HG02571 (cell line): ENCODE data around the gene FAF1.

Experiments
- ATAC-seq: cut with Tn5 transposase; IDR thresholded peaks from one replicate; pipeline ENCODE4 v1.9.1; 2021; ENCODE audit warnings: mild to moderate bottlenecking, moderate library complexity; ENCODE audit not compliant: unreplicated experiment

The FAF1 gene

DNA sequence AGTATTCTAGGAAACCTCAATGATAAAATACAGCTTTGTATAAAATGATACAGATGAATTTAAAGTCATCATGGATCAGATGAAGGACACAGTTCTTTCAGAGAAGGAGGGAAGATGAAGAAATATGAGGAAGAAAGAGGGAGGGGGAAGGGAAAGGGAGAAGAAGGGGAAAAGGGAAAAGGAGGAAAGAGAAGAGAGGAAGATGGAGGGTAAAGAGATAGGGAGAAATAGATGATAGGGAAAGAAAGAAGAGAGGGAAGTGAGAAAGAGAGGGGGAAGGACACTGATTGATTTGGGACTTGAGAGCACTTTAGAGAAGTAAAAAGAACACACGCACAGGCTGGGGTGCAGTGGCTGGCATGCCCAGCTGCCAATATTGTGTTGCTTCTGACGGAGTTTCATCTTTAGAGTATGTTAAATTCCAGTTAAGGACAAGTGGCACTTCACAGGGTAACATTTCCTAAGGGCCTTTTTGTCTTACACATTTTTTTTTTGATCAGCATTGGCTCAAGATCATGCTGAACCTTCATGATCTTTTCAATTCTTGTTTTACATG, 300.9 kb downstream of the FAF1 start:
- ATAC-seq: no peak

DNA sequence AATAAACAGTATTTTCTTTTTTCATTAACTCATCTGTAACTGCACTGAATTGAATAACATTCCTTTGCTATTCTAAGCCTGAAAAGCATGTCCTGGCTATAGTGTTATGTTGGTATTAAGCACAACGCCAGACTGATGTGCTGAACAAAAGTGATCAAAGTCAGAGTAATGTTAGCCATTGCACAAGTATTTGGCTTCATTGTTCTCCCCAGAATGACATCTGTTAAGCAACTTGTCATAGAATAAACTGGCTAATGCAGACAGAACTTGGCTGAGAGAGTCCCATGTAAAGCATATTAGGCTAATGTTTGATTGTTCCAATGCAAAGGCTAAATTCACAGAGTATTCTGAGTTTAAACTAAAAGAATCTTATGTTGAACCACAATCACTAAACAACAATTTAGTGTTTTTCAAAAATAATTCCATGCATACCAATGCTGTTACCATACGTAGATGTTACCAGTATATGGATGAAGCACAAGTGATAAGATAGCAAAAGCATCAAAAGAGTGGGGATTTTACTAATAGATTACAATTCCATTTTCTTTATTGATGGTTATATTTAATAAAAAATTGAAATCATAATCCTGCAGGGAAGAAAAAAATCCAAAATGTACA, 301.5 kb downstream of the FAF1 start:
- no peak for ATAC-seq

DNA sequence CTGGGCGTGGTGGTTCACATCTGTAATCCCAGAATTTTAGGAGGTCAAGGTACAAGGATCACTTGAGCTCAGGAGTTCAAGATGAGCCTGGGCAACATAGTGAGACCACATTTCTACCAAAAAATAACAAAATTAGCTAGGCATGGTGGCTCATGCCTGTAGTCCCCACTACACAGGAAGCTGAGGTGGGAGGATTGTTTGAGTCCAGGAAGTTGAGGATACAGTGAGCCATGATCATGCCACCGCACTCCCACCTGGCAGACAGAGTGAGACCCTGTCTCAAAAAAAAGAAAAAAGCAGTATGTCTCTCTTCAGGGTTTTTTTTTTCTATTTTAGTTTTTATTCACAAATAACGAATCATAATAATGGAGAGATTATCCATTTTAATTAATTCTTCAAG, 303.1 kb downstream of the FAF1 start:
- ATAC-seq: no peak

DNA sequence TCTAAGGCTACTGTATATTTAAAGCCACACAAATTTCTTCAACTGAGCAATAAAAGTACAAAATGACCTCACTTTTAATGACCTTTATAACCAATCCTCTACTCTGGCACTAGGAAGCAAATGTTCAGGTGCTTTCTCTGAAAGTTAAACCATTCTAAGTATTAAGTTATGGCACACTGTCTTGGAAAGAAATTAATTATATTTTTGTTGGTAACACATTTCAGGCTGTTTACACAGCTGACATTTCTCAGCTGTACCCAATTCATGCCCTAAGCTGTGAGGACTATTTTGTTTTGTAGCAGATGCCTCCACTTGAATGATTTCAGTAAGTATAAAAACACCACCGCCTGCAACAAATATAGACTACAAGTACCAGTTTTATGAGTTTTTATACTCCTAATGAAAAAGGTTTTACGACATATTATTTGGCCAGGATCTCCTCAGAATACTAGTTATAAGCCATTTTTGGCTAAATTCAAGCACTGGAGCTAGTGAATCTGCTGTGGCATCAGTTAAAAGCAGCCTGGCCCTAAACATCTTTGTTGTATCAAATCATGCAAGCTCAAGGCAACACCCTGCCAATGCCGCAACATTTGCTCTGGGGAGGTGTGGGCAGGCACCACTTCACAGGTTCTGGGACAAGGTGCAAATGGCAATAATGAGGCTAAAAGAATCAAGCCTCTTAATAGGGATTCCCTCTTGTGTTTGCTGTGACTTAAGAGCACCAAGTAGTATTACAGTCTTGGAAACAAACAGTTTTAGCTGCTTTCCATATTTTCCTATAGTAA, 308.4 kb downstream of the FAF1 start:
- ATAC-seq: no peak

DNA sequence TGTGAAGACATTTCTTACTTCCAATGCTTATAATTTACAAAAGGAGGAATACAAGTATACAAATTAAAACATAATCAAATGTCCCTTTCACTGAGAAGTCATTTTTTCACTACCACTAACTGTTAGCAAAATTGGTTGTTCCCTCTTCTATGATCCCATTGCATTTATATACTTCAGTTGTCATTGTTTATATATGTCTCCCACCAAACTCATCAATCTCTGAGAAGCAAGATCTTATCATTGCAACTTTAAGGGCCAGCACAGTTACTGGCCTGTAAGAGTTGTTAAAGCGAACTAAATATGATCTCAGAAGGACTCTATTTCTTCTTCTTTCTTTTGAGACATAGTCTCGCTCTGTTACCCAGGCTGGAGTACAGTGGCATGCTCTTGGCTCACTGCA, 313.5 kb downstream of the FAF1 start:
- no peak for ATAC-seq

DNA sequence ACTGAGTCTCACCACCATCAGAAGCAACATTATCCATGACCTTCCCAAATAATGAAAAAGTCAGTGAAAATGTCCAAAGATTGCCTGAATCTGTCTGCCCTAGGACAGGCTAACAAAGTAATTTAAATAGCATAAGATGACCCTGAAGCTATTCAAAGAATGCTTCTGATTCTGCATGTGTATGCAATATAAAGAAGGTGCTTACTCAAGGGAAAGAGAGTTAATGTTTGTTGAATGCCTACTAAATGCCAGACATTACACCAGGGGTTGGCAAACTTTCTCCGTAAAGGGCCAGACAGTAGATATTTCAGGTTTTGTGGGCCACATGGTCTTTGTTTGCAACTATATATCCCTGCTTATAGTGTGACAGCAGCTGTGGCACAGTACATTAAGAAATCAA, 314.9 kb downstream of the FAF1 start:
- ATAC-seq: no peak

DNA sequence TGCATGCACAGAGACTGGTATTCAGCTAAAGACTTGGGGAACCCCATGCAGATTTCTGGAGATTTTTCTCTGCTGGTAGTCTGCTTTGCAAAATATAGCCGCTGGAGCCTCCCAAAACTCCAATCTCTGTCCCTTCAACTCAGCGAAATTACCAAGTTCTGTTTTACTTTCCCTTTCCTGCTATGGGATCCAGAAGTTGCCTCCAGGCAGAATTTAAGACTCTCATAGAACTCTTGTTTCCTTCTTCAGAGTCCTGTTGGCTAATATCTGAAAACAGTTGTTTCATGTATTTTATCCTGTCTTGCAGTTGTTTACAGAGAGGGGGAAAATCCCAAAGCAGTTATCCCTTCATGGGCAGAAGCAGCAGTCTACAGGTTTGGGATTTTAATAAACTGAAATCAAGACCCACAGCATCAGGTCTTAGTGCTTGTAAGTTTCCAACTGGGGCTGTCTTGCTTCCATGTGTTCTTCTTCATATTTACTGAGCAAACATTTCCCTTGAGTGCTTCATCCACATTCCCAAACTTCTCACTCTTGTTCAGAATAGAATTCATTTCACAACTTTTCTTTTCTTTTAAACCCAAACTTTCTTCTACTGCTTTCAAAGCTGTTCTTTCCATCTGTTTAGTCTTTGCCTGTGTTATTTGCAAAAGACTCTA, 315.5 kb downstream of the FAF1 start:
- ATAC-seq: no peak

DNA sequence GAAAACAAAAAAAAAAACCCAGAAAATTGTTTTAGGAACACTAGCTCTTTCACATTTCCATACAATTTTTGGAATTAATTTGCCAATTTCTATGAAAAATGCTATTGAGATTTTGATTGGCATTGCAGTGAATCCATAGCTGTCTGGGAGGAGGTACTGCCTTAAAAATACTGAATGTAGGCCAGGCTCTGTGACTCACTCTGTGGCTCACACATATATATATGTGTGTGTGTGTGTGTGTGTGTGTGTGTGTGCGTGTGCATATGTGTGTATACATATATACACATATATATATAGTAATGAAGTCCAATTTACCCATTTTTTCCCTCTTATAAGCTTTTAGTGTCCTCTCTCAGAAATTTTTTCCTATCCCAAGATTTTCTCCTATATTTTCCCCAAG, 322.6 kb downstream of the FAF1 start:
- no peak for ATAC-seq

DNA sequence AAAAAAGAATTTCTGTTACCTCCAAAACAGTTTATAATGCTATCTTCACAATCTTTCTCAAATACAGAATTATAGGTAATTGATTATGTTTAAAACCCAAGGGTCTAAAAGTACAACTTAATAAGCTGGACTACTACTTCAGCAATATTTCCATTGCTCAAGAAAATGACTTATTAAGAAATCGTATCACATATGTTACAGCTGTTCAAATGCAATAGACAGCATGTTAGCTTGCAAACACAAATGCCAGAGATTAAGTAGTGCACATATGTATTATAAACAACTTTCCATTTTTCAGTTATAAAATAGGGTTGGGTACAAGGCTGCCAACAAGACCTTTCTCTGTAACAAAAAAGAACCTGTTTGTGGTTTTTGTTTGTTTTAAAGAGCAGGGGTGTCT, 325.8 kb downstream of the FAF1 start:
- ATAC-seq: no peak

DNA sequence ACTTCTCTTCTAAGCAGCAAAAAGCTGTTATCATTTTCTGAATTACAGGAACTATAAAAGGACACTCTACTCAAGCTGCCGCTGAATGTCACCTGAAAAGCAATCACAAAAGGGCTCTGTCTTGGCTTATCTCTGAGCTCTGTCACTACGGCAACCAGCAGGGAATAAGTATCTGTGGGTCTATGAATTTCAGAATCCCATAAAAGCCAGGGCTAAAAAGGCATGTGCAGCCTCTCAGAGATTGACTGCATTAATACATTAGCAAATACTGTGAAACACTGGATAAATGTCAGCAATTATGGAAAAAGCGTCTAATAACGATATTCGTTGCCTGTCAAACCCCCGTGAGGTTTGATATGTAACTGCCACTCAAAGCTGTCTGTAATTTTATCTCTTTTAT, 326.6 kb downstream of the FAF1 start:
- no peak for ATAC-seq

DNA sequence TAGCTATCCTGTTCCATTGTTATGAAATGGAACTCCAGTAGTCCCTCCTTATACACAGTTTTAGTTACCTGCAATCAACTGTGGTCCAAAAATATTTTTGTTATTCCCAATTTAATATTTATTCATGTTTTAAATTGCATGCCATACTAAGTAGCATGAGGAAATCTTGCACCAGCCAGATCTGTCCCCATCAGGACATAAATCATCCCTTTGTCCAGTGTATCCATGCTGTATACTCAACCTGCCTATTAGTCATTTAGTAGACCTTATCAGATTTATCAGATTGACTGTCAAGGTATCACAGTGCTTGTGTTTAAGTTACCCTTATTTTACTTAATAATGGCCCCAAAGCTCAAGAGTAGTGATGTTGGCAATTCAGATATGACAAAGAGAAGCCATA, 328.9 kb downstream of the FAF1 start:
- no peak for ATAC-seq

DNA sequence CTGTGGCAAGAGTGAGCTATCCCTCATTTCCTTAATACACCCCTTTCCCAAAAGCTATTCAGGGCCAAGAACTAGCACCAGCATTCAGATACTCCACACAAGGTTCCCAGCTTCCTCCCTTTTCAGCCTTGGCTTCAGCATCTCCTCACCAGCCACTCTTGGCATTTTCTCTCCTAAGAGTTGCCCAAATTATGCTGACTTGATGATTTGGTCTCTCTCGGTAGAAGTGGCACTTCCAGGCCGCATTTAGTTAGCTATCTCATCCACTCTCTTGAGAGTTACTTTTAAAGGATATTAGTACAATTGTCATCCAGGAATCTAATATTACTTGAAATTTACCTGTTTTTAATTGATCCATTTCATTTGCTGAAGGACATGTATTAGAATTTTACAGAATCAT, 337.8 kb downstream of the FAF1 start:
- no peak for ATAC-seq

DNA sequence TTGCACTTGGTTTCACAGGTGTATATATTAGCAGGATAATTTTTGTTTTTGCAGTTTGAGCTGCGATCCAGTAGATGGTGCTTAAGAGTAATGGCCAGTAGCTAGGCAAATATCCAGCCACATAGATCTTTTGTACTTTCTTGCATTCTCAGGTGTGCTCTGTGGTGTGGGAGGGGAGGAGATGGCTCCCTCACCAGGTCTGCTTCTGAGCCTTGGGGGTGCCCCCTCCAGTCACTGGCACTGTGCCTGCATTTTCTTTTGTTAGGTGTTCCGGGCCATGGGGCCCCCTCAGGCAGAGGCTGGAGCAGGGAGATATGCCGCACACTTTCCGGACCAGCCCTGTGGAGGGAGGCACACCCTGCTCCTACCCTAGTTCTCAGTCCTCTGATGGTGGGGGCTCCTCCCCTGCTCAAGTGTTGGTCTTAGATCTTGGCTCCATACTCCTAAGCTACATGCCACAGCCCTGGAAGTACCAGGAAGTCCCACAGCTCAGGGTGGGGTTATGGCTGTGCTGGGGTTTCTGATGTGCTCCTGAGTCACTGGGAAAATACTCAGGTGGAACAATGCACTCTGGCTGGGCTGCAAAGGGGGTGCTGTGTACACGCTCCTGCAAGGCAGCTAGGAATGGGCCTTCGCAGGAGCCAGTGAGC, 339.3 kb downstream of the FAF1 start:
- ATAC-seq: no peak

DNA sequence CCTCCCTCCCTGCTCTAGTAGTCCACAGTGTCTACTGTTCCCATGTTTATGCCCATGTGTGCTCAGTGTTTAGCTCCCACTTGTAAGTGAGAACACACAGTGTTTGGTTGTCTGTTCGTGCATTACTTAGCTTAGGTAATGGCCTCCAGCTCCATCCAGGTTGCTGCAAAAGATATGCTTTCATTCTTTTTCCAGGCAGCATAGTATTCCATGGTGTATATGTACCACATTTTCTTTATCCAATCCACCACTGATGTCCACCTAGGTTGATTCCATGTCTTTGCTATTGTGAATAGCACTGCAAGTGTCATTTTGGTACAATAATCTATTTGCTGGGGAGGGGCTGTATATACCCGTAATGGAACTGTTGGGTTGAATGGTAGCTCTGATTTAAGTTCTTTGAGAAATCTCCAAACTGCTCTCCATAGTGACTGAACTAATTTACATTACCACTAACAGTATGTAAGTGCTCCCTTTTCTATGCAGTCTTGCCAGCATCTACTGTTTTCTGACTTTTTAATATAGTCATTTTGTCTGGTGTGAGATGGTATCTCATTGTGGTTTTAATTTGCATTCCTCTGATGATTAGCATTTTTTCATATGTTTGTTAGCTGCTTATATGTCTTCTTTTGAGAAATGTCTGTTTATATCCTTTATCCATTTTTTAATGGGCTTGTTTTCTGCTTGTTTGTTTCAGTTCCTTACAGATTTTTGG, 344.9 kb downstream of the FAF1 start:
- no peak for ATAC-seq

DNA sequence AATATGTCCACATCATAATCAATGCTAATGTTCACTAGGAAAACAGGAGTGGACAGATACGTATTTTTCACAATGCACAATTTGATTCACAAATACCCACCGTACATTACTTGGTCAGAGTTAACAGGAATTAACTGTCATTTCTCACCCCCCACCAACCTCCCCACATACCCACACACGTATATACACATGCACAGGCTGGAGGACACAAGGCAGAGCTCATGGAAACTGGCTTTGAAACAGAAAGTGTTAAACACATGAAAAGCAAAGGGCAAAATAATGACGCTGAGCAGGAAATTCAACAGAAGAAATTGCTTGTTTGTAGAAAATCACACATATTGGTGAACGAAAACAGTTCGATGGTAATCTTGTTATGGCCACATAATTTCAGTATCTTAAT, 348.4 kb downstream of the FAF1 start:
- ATAC-seq: no peak

DNA sequence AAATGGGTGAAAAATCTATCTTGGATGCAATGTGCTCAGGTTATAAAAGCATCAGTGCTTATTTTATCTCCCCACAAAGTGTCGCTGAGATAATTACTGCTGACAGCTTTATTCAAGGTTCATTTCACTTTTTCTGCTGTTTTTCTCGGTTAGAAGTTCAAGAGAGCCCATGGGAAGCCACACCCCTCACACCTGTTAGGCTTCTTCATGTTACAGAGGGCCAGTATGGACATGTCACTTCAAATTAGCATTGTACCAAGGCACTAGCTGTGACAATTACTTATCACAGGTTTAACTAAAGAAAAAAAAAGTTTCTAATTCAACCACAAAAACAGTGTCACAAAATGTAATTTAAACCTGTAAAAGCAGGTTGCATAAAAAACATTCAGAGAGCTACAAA, 349.5 kb downstream of the FAF1 start:
- ATAC-seq: no peak

DNA sequence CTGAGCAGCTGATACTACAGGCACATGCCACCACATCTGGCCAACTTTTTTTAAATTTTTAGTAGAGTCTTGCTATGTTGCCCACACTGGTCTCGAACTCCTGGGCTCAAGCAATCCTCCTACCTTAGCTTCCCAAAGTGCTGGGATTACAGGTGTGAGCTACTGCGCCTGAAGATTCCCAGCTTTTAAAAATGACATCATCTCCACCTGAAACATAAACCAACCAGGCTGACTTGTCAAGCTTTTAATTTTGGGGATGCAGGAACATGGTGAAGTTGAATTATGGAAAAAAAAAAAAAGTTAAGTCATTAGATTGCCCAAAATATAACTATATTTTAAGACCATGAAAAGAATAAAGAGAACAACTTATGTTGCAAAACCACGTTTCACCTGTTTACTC, 350.6 kb downstream of the FAF1 start:
- no peak for ATAC-seq

DNA sequence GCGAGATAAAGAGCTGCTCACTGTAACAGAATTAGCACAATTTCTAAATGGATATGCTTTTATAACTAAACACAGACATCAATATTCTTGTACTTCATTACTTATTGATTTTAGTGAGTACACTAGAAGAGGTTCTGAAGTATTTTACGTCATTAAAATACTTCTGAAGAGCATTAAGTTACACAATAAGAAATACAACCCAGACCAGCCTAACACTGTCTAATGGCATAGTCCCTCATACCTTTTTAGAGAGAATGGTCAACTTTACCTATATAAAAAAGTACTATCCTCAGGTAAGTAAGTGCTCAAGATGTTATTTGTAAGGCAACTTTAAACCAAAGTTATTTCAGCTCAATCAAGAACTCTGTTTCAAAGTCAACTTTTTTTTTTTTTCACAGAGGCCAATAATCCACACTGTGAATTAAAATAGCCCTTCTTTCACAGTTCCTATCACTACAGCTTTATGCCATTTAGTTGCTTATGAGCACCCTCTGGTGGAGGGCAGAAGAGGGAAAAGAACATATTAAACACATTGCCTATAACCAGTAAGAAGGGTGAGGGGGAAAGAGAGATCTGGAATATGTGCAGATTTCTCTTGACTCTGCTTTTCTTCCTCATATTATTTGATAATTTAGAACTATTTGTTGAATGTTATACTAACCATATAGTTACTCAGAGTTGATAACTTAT, 354.7 kb downstream of the FAF1 start:
- ATAC-seq: no peak

DNA sequence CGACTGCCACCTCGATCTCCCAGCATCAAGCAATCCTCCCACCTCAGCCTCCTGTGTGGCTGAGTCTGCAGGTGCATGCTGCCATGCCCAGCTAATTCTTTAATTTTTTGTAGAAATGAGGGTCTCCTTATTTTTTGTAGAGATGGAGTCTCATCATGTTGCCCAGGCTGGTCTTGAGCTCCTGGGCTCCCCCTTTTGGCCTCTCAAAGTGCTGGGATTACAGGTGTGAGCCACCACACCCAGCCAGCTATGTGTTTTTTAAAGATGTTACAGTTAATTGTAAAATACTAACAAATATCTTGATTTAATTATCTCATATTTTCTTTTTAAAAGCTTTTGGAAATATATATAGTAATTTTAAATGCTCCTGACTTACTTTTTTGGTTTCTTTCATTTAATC, 355.5 kb downstream of the FAF1 start:
- ATAC-seq: no peak
